AG04449 (cell line): ENCODE data around the gene GNS.
A peak's percentile ranks its signal among the peaks of the same experiment; 100 is the strongest.

ENCODE experiments used
- CTCF ChIA-PET: fragments of 350-600 bp; formaldehyde crosslinking; extraction: SDS; loops from one replicate; lab custom pipeline; 2021; ENCODE audit warnings: antibody characterized with exemption; lab: Yijun Ruan, JAX
- POLR2A ChIA-PET: fragments of 400-600, 350-600 bp; formaldehyde crosslinking; extraction: SDS; loops from one replicate; lab custom pipeline; 2020; ENCODE audit warnings: antibody characterized with exemption, inconsistent platforms; lab: Yijun Ruan, JAX
- DNase-seq: peaks from one replicate; pipeline ENCODE4 v3.0.0-alpha.2; 2010; ENCODE audit warnings: low read depth, low spot score
- H3K4me3 ChIP-seq: 2 replicates; pipeline ENCODE4 v1.5.1; 2011; ENCODE audit warnings: low read depth, mild to moderate bottlenecking, control low read depth, low read length
- TF ChIP-seq, protein P1 (sequence below): IDR thresholded peaks from one replicate; pipeline ENCODE4 v1.5.1; 2011; ENCODE audit warnings: mild to moderate bottlenecking, moderate library complexity, low read length, control low read depth, inconsistent platforms; ENCODE audit not compliant: insufficient read depth; ENCODE audit errors: missing control alignments

The GNS gene

GRCh38 chr12:64744422-64745258 lies 14.6 kb downstream of the GNS start:
- TF ChIP-seq, protein P1, sequence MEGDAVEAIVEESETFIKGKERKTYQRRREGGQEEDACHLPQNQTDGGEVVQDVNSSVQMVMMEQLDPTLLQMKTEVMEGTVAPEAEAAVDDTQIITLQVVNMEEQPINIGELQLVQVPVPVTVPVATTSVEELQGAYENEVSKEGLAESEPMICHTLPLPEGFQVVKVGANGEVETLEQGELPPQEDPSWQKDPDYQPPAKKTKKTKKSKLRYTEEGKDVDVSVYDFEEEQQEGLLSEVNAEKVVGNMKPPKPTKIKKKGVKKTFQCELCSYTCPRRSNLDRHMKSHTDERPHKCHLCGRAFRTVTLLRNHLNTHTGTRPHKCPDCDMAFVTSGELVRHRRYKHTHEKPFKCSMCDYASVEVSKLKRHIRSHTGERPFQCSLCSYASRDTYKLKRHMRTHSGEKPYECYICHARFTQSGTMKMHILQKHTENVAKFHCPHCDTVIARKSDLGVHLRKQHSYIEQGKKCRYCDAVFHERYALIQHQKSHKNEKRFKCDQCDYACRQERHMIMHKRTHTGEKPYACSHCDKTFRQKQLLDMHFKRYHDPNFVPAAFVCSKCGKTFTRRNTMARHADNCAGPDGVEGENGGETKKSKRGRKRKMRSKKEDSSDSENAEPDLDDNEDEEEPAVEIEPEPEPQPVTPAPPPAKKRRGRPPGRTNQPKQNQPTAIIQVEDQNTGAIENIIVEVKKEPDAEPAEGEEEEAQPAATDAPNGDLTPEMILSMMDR, result no peak
- ChIA-PET CTCF (interaction anchor here (1.0 kb wide), 1 partner anchor 11 kb away, joined by 3 read pairs; no protein-coding TSS in a partner anchor), POLR2A (no interaction called here)
- H3K4me3 ChIP-seq, result no peak overlapping the region
- DNase-seq, result no peak

GRCh38 chr12:64743206-64743605 lies 16.0 kb downstream of the GNS start:
- TF ChIP-seq, protein P1, result no peak
- DNase-seq, result no peak
- ChIA-PET POLR2A (no interaction called here), CTCF (no interaction called here)
- H3K4me3 ChIP-seq, result no peak overlapping the region

DNA sequence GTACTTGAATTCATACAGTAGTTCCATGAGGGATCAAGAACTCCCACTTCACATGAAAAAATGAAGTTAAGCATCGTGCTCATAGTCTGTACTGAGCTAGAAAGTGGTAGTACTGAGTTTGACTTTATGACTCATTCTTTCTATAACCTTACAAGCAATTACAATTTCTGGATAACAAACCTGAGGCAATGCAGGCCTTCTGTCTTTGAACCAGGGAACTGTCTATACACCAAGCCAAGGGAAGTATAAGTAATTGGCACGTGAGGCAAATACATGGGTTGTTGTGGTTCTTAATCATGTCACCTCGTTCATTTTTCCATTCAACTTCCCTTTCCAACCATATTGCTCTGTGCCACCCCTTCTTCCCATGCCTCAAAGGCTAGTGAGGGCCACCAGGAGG lies 16.8 kb downstream of the GNS start:
- no peak overlapping the region for H3K4me3 ChIP-seq
- TF ChIP-seq, protein P1, result no peak
- ChIA-PET CTCF (no interaction called here), POLR2A (no interaction called here)
- DNase-seq, result no peak

- ChIA-PET POLR2A (no interaction called here), CTCF (interaction anchor here (0.7 to 1.8 kb wide), 3 partner anchors 24 to 191 kb away, joined by 3 to 6 read pairs (median 3); no protein-coding TSS in a partner anchor)
- no peak overlapping the region for H3K4me3 ChIP-seq
- DNase-seq, result peak; percentile 19
- TF ChIP-seq, protein P1, result no peak
These were observed 18.6 kb downstream of the GNS start for GRCh38 chr12:64740646-64741045.

GRCh38 chr12:64739778-64740177 lies 19.4 kb downstream of the GNS start:
- ChIA-PET POLR2A (no interaction called here), CTCF (interaction anchor here (0.6 to 1.8 kb wide), 4 partner anchors 21 to 190 kb away, joined by 3 to 6 read pairs (median 3); no protein-coding TSS in a partner anchor)
- TF ChIP-seq, protein P1, result no peak
- no peak for DNase-seq
- no peak overlapping the region for H3K4me3 ChIP-seq

DNA sequence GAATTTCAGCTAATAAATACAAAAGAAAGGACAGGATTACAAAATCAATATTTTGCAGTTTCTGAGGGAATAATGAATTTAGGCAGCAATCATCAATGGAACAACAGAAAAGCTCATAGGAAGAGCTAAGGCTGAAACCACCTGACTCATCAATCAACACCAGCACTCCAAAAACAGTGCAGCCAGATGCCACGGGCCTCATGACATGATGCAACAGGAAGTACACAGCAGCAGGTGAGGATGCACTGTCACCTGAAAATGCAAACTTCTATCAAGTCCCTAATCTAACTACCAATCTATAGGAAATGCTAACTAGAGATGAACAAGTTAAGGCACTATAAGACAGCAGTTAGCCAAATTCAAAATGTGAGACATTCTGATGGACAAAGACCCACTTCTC lies 21.7 kb downstream of the GNS start:
- ChIA-PET POLR2A (no interaction called here), CTCF (interaction anchor here (1.3 kb wide), 1 partner anchor 19 kb away, joined by 3 read pairs; no protein-coding TSS in a partner anchor)
- TF ChIP-seq, protein P1, result no peak
- DNase-seq, result no peak
- H3K4me3 ChIP-seq, result no peak overlapping the region
